NK-92 (cell line): ENCODE measurements around the gene C21orf58.

Source experiments
- DNase-seq: peaks from one replicate; lab custom pipeline; 2025; ENCODE audit not compliant: unreplicated experiment; lab: John Stamatoyannopoulos, UW

Gene C21orf58

DNA sequence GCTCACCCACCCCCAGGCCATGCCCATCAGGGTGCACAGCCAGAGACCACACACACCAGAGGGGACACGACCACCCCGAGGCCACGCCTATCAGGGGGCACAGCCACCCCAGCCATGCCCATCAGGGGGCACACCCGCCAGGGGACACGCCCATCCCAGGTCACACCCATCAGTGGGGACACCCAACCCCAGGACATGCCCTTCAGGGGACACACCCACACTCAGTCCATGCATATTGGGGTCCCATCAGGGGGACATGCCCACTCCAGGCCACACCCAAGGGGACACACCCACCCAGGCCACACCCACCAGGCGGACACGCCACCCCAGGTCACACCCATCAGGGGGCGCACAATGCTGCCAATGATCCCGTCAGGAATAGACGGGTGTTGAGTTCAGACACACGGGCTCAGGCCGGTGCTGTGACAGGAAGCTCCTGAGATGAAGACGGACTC lies 59.0 kb downstream of the C21orf58 start:
- DNase-seq: no peak

- no peak for DNase-seq
Observed at GRCh38 chr21:46264046-46264689, 59.5 kb downstream of the C21orf58 start.

- DNase-seq: no peak
Observed at GRCh38 chr21:46256501-46256994, 67.1 kb downstream of the C21orf58 start.

DNA sequence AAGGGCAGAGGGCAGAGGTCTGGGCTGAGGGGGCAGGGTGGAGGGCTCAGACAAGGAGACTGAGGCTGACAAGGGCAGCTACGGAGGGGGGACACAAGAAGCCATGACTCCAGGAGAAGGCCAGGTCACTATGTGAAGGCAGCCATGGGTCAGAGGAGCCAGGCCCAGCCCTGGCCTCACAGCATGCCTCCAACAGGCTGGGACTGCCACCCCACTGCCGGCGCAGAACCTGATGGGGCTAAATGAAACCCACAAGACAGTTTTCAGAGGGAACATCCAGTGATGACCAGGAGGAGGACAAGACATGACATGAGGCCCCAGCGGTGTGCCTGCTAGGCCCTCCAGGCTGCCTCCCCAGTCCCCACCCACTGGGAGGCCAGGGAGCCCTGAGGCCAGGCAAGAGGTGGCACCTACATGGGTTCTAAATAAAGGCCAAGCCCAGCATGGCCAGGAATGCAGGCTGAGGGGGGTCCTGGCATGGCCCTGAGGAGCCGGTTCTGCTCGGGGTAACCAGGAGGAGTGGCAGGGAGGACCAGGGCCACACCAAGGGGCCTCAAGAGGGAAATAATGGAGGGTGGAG lies 67.8 kb downstream of the C21orf58 start:
- DNase-seq: no peak

- no peak for DNase-seq
Observed at GRCh38 chr21:46255166-46255565, 68.5 kb downstream of the C21orf58 start.

DNA sequence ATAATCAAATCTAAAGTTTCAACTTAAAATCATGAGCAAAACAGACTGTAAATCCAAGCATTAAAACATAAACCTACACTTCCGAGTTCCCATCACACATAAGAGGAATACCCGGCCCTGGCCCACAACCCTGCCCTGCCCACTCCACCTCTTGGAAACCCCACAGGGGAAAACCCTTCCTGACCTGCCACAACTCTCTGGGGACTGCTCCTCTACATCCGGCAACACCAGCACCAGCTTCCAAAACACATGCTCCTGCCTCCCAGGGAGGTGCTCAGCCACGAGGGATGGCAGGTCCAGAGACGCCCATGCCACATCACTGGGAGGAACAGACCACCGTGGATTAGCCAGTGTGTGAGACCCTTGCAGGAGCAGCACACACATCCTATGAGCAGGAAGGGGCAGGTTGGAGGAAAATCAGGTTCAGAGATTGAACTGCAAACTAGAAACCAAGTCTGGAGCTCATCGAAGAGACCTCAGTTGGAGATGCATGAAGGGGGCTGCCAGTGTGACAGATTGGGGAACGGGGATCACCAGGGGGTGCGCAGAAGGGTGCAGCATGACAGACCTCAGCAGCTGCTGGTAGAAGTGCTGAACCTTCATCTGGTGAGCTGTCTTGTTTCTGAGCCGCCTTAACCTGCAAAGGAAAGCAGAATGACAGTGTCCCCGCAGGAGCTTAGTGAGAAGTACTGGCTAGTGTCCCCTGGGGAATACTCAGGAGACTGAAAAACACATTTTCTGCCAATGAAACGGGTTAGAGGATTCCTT lies 69.3 kb downstream of the C21orf58 start:
- no peak for DNase-seq

- no peak for DNase-seq
Observed at GRCh38 chr21:46253610-46254124, 70.0 kb downstream of the C21orf58 start.

DNA sequence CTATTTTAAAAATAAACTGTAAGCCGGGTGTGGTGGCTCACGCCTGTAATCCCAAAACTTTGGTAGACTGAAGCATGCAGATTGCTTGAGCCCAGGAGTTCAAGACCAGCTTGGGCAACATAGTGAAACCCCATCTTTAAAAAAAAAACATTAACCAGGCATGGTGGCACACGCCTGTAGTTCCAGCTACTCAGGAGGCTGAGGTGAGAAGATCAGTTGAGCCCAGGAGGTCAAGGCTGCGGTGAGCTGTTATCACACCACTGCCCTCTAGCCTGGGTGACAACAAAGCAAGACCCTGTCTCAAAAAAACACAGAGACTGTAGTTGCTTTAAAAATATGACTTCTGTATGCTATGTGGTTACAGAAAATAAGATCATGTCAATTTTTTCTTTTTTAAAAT lies 70.8 kb downstream of the C21orf58 start:
- DNase-seq: no peak
